COR-L47 (cell line): ENCODE data around the gene NLRC3.
"Not testable (repeated sequence)": the region's sequence is repeated elsewhere in the genome, so short reads cannot be mapped to it uniquely, and the experiment has no call there.

ENCODE experiments used
- DNase-seq: peaks from one replicate; lab custom pipeline; 2025; lab: John Stamatoyannopoulos, UW

NLRC3 gene

GRCh38 chr16:3577302-3577752 is at the start of gene NLRC3:
Gene NLRC3, minus strand, starts transcription at chr16:3577403. Its CDS starts 12,367 bp downstream, at chr16:3565036.
- DNase-seq: no peak

- DNase-seq: no peak
Measured at GRCh38 chr16:3625911-3626732, 48.9 kb upstream of the NLRC3 start.

- no peak for DNase-seq
Measured at GRCh38 chr16:3625331-3625730, 48.1 kb upstream of the NLRC3 start.

- no peak for DNase-seq
Measured at GRCh38 chr16:3623642-3624041, 46.4 kb upstream of the NLRC3 start.

GRCh38 chr16:3618769-3619141 is 41.6 kb upstream of the NLRC3 start:
- DNase-seq: no peak

- DNase-seq: no peak
Measured at GRCh38 chr16:3612510-3613466, 35.6 kb upstream of the NLRC3 start.

- DNase-seq: peak; percentile 90
Measured at GRCh38 chr16:3611146-3611975, 34.2 kb upstream of the NLRC3 start, which contains the start of gene SLX4. Gene SLX4, minus strand, starts transcription at chr16:3611606. Its CDS starts 2,642 bp downstream, at chr16:3608964.

GRCh38 chr16:3610698-3611145 is 33.5 kb upstream of the NLRC3 start:
- no peak for DNase-seq

- no peak for DNase-seq
Measured at GRCh38 chr16:3609895-3610697, 32.9 kb upstream of the NLRC3 start.

GRCh38 chr16:3608976-3609375 is 31.8 kb upstream of the NLRC3 start:
- DNase-seq: not testable (repeated sequence)

GRCh38 chr16:3608069-3608468 is 30.9 kb upstream of the NLRC3 start:
- no peak for DNase-seq

GRCh38 chr16:3607634-3608033 is 30.4 kb upstream of the NLRC3 start:
- DNase-seq: no peak

- no peak for DNase-seq
Measured at GRCh38 chr16:3607161-3607560, 30.0 kb upstream of the NLRC3 start.

- DNase-seq: no peak
Measured at GRCh38 chr16:3606441-3606840, 29.2 kb upstream of the NLRC3 start.

- DNase-seq: no peak
Measured at GRCh38 chr16:3602320-3602653, 25.1 kb upstream of the NLRC3 start.

- DNase-seq: no peak
Measured at GRCh38 chr16:3601614-3602319, 24.6 kb upstream of the NLRC3 start.

- no peak for DNase-seq
Measured at GRCh38 chr16:3599922-3600321, 22.7 kb upstream of the NLRC3 start.

GRCh38 chr16:3599121-3599520 is 21.9 kb upstream of the NLRC3 start:
- DNase-seq: no peak

- DNase-seq: no peak
Measured at GRCh38 chr16:3598236-3598635, 21.0 kb upstream of the NLRC3 start.

GRCh38 chr16:3597676-3598075 is 20.5 kb upstream of the NLRC3 start:
- no peak for DNase-seq
